ENCODE results near the gene CLSTN1.

The CLSTN1 gene

DNA sequence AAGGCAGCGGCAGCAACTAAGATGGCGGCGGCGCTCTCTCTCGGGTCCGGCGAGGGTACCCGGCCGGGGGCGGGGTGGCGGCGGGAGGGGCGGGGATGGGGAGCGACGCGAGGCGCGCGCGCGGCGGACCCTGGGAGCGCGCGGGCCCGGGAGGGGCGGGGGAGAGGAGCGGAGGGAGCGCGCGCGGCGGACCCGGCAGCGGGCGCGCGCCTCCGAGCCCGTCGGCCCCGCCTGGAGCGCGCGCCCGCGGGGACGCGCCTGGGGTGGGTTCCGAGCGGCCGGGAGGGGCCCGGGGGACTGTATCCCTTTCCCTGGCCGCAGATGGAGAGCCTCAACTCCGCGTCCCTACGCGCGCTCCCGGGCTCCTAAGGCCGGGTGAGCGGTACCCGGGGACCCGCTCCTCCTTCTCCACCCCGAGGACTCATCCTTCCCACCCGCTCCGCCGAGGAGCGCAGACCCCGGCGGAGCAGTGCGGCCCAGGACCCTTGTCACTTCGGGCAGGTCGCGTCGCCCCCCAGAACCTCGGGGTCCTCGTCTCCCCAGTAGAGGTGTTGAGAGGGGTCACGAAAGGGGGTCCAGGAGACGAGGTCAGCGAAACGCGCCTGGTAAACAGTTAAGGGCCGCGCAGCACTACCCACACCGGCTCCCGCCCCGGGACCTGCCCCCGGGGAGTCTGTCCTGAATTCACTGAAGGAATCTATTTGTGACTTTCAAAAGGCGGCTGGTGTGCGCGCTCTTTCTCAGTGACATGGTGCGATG lies at the start of gene CLSTN1:
TSS of gene CLSTN1 (minus strand) at position 23 of the 759 bp plus-strand sequence. CDS start 232 bp downstream, outside the sequence.
- H3K9me3 ChIP-seq (ENCODE audit: control insufficient read depth, low read length) = no peaks in the 10 kb centered on the region
- H3K9ac ChIP-seq (ENCODE audit: low read length) = peak within 1 kb of the TSS; percentile 81
- peak; percentile 97 for DNase-seq (ENCODE audit: low read depth)
- H3K4me3 ChIP-seq (ENCODE audit: low read length) = peak within 1 kb of the TSS; percentile 94
- no peaks in the 10 kb centered on the region for H3K27me3 ChIP-seq (replicated peaks; ENCODE audit: control insufficient read depth, insufficient read depth, low read length)
- H3K4me1 ChIP-seq (ENCODE audit: control insufficient read depth, insufficient read depth, low read length) = peaks cover 14% of the 10 kb centered on the region
- no peaks in the 10 kb centered on the region for H3K36me3 ChIP-seq (ENCODE audit: control insufficient read depth, insufficient read depth, low read length, severe bottlenecking)

- peaks cover 4% of the 10 kb centered on the region for H3K4me1 ChIP-seq (ENCODE audit: control insufficient read depth, insufficient read depth, low read length)
- no peak for DNase-seq (ENCODE audit: low read depth)
- H3K9me3 ChIP-seq (ENCODE audit: control insufficient read depth, low read length) = no peaks in the 10 kb centered on the region
- H3K36me3 ChIP-seq (ENCODE audit: control insufficient read depth, insufficient read depth, low read length, severe bottlenecking) = peaks cover 18% of the 10 kb centered on the region
- no peak overlapping the region for H3K4me3 ChIP-seq (ENCODE audit: low read length)
- no peak overlapping the region for H3K9ac ChIP-seq (ENCODE audit: low read length)
- H3K27me3 ChIP-seq (replicated peaks; ENCODE audit: control insufficient read depth, insufficient read depth, low read length) = no peaks in the 10 kb centered on the region
Observed at GRCh38 chr1:9873385-9873784, 49.6 kb upstream of the CLSTN1 start.

DNA sequence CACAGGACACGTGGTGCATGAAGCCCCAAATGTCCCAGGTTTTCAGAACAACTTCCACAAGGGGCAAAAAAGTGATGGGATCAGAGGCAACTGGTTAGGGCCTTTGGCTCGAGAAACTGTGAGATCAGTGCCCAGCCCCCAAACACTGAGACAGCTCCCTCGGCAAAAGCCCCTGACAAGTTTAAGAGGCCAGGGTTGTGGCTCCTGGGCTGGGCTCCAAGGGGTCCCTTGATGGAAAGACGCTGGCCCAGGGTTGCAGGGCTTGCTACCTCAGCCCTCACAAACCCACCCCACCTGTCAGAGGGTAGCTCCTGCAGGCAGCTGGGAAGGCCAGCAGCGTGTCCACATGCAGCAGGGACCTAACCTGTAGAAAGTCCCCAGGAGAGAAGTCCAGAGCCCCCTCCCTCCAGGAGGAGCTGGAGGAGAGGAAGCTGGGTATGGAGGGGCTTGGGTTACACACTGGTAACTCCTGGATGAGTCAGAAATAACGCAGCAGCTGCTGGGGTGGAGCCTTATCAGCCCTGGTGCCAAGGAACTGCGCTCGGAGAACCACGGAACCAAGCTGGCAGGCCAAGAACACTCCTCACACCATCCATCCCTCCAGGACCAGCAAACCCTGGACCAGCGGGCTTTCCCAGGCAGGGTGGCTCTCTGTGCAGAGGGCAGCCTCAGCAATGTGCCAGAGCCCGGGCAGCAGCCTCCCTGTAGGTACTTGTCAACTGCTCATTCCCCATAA lies 48.8 kb upstream of the CLSTN1 start:
- H3K9ac ChIP-seq (ENCODE audit: low read length) = no peak overlapping the region
- no peaks in the 10 kb centered on the region for H3K27me3 ChIP-seq (replicated peaks; ENCODE audit: control insufficient read depth, insufficient read depth, low read length)
- H3K9me3 ChIP-seq (ENCODE audit: control insufficient read depth, low read length) = no peaks in the 10 kb centered on the region
- no peak for DNase-seq (ENCODE audit: low read depth)
- H3K4me1 ChIP-seq (ENCODE audit: control insufficient read depth, insufficient read depth, low read length) = peaks cover 4% of the 10 kb centered on the region
- H3K4me3 ChIP-seq (ENCODE audit: low read length) = no peak overlapping the region
- H3K36me3 ChIP-seq (ENCODE audit: control insufficient read depth, insufficient read depth, low read length, severe bottlenecking) = peaks cover 18% of the 10 kb centered on the region

- H3K36me3 ChIP-seq (ENCODE audit: control insufficient read depth, insufficient read depth, low read length, severe bottlenecking) = peaks cover 18% of the 10 kb centered on the region
Observed at GRCh38 chr1:9871707-9872425, 48.1 kb upstream of the CLSTN1 start.

GRCh38 chr1:9871021-9871420 lies 47.3 kb upstream of the CLSTN1 start:
- DNase-seq (ENCODE audit: low read depth) = no peak
- H3K4me1 ChIP-seq (ENCODE audit: control insufficient read depth, insufficient read depth, low read length) = peaks cover 4% of the 10 kb centered on the region
- H3K4me3 ChIP-seq (ENCODE audit: low read length) = no peak overlapping the region
- H3K27me3 ChIP-seq (replicated peaks; ENCODE audit: control insufficient read depth, insufficient read depth, low read length) = no peaks in the 10 kb centered on the region
- H3K36me3 ChIP-seq (ENCODE audit: control insufficient read depth, insufficient read depth, low read length, severe bottlenecking) = peaks cover 18% of the 10 kb centered on the region
- no peak overlapping the region for H3K9ac ChIP-seq (ENCODE audit: low read length)
- no peaks in the 10 kb centered on the region for H3K9me3 ChIP-seq (ENCODE audit: control insufficient read depth, low read length)

More at GRCh38 chr1:9871707-9872425, 48.1 kb upstream of the CLSTN1 start:
- Histone ChIP-seq H3K9ac (ENCODE audit: low read length) (no peak overlapping the region), H3K27me3 (replicated peaks; ENCODE audit: control insufficient read depth, insufficient read depth, low read length) (no peaks in the 10 kb centered on the region), H3K4me1 (ENCODE audit: control insufficient read depth, insufficient read depth, low read length) (peaks cover 4% of the 10 kb centered on the region), H3K4me3 (ENCODE audit: low read length) (no peak overlapping the region), H3K9me3 (ENCODE audit: control insufficient read depth, low read length) (no peaks in the 10 kb centered on the region)
- no peak for DNase-seq (ENCODE audit: low read depth)

GRCh38 chr1:9870572-9870971 lies 46.8 kb upstream of the CLSTN1 start:
- Histone ChIP-seq H3K27me3 (replicated peaks; ENCODE audit: control insufficient read depth, insufficient read depth, low read length) (no peaks in the 10 kb centered on the region), H3K4me1 (ENCODE audit: control insufficient read depth, insufficient read depth, low read length) (peaks cover 4% of the 10 kb centered on the region), H3K9ac (ENCODE audit: low read length) (no peak overlapping the region), H3K4me3 (ENCODE audit: low read length) (no peak overlapping the region), H3K36me3 (ENCODE audit: control insufficient read depth, insufficient read depth, low read length, severe bottlenecking) (peaks cover 18% of the 10 kb centered on the region), H3K9me3 (ENCODE audit: control insufficient read depth, low read length) (no peaks in the 10 kb centered on the region)
- DNase-seq (ENCODE audit: low read depth) = no peak

- Histone ChIP-seq H3K9ac (ENCODE audit: low read length) (no peak overlapping the region), H3K27me3 (replicated peaks; ENCODE audit: control insufficient read depth, insufficient read depth, low read length) (no peaks in the 10 kb centered on the region), H3K4me1 (ENCODE audit: control insufficient read depth, insufficient read depth, low read length) (no peaks in the 10 kb centered on the region), H3K9me3 (ENCODE audit: control insufficient read depth, low read length) (no peaks in the 10 kb centered on the region), H3K36me3 (ENCODE audit: control insufficient read depth, insufficient read depth, low read length, severe bottlenecking) (peaks cover 18% of the 10 kb centered on the region), H3K4me3 (ENCODE audit: low read length) (no peak overlapping the region)
- DNase-seq (ENCODE audit: low read depth) = no peak
Observed at GRCh38 chr1:9869831-9870251, 46.1 kb upstream of the CLSTN1 start.

DNA sequence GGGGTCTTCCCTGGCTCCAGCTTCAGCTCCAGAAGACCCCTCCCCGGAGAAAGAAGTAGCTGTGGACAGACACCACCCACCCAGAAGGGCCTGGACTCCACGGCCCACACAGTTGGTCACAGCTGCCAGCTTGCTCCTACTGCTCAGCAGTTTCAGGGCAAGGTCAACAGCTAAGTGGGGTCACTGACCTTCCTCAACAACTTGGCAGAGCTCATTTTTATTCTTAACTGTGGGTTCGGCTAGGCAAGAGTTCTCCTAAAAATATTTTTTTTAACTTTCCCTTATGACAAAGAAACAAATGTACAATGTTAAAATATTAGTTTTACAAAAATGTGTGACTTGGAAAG lies 44.5 kb upstream of the CLSTN1 start:
- no peak overlapping the region for H3K9ac ChIP-seq (ENCODE audit: low read length)
- no peak for DNase-seq (ENCODE audit: low read depth)
- no peak overlapping the region for H3K4me3 ChIP-seq (ENCODE audit: low read length)
- H3K27me3 ChIP-seq (replicated peaks; ENCODE audit: control insufficient read depth, insufficient read depth, low read length) = no peaks in the 10 kb centered on the region
- H3K4me1 ChIP-seq (ENCODE audit: control insufficient read depth, insufficient read depth, low read length) = no peaks in the 10 kb centered on the region
- peaks cover 18% of the 10 kb centered on the region for H3K36me3 ChIP-seq (ENCODE audit: control insufficient read depth, insufficient read depth, low read length, severe bottlenecking)
- H3K9me3 ChIP-seq (ENCODE audit: control insufficient read depth, low read length) = no peaks in the 10 kb centered on the region

- peak; percentile 90 for DNase-seq (ENCODE audit: low read depth)
- H3K27me3 ChIP-seq (replicated peaks; ENCODE audit: control insufficient read depth, insufficient read depth, low read length) = no peaks in the 10 kb centered on the region
- peaks cover 18% of the 10 kb centered on the region for H3K36me3 ChIP-seq (ENCODE audit: control insufficient read depth, insufficient read depth, low read length, severe bottlenecking)
- H3K9ac ChIP-seq (ENCODE audit: low read length) = no peak overlapping the region
- H3K4me3 ChIP-seq (ENCODE audit: low read length) = no peak overlapping the region
- no peaks in the 10 kb centered on the region for H3K4me1 ChIP-seq (ENCODE audit: control insufficient read depth, insufficient read depth, low read length)
- H3K9me3 ChIP-seq (ENCODE audit: control insufficient read depth, low read length) = no peaks in the 10 kb centered on the region
Observed at GRCh38 chr1:9867408-9868243, 43.9 kb upstream of the CLSTN1 start.

DNA sequence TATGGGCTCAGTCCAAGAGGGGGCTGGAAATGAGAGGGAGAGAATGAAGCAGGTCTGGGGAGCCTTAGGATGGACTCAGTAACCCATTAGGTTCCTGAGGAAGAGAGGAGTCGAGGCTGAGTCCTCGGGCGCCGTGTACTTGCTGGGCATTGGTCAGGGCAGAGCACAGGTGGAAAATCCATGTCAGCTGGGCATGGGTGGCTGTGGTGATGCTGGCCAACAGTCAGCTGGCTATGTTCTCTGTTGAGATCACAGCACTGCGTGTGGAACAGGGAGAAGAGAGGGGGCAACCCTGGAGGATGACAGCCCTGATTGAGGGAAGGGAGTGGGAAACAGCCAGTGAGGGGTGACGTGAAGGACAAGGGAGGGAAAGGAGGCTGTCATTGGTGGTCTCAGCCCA lies 43.1 kb upstream of the CLSTN1 start:
- Histone ChIP-seq H3K27me3 (replicated peaks; ENCODE audit: control insufficient read depth, insufficient read depth, low read length) (no peaks in the 10 kb centered on the region), H3K9ac (ENCODE audit: low read length) (no peak overlapping the region), H3K36me3 (ENCODE audit: control insufficient read depth, insufficient read depth, low read length, severe bottlenecking) (peaks cover 18% of the 10 kb centered on the region), H3K4me1 (ENCODE audit: control insufficient read depth, insufficient read depth, low read length) (no peaks in the 10 kb centered on the region), H3K4me3 (ENCODE audit: low read length) (no peak overlapping the region), H3K9me3 (ENCODE audit: control insufficient read depth, low read length) (no peaks in the 10 kb centered on the region)
- no peak for DNase-seq (ENCODE audit: low read depth)

Measured in adipocyte (in vitro differentiated cells).